NT2/D1 (cell line): Measurements from ENCODE around the gene IL16.

Experiments
- SUZ12 ChIP-seq: IDR thresholded peaks from 2 replicates; pipeline ENCODE4 v1.6.1; 2011; ENCODE audit not compliant: insufficient read length, insufficient read depth; ENCODE audit errors: extremely low read depth
- YY1 ChIP-seq: IDR thresholded peaks from 2 replicates; pipeline ENCODE4 v1.6.1; 2011; ENCODE audit not compliant: insufficient read length, insufficient read depth
- ZNF274 ChIP-seq: IDR thresholded peaks from 2 replicates; pipeline ENCODE4 v1.6.1; 2011; ENCODE audit warnings: mild to moderate bottlenecking, low read depth, low read length

- TF ChIP-seq YY1, result no peak
- TF ChIP-seq ZNF274, result no peak
- no peak for TF ChIP-seq SUZ12
These were observed 77.2 kb downstream of the IL16 start for GRCh38 chr15:81273855-81274254.
